NCI-H748 treated with DMSO at 0.1 percent for 48 hours (cell line): ENCODE measurements around the gene FUCA1.
A peak's percentile ranks its signal among the peaks of the same experiment; 100 is the strongest.
"Not testable (repeated sequence)": the region's sequence is repeated elsewhere in the genome, so short reads cannot be mapped to it uniquely, and the experiment has no call there.

Source experiments
- DNase-seq: peaks from one replicate; lab custom pipeline; 2025; lab: John Stamatoyannopoulos, UW

Gene FUCA1

DNA sequence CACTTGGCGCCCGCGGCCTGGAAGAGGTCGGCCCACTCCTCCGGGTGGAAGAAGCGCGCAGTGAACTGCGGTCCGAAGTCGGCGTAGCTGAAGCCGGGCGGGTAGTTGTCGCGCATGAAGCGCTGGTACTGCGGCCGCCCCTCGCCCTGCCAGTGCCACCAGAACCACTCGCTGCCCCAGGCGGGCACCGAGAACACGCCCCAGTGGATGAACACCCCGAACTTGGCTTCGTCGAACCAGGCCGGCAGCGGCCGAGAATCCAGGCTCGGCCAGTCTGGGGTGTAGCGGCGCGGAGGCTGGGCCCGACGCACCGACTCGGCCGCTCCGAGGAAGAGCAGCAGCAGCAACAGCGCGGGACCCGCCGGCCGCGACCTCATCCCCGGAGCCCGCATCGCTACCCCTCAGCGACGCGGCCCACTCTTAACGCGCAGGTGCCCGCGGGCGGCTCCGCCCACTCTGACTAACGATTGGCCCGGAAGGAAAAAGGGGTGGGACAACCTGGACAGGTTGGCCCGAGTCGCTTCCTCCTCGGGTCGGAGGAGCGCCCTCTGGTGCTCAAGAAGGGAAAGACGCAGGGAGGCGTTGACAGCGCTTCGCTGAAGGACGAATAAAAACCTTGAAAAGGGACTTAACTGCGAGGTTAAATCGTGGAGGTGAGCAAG is at the start of gene FUCA1:
TSS of gene FUCA1 (minus strand) at position 396 of the 662 bp plus-strand sequence. CDS start at position 392, 4 bp downstream.
- peak; percentile 87 for DNase-seq

DNA sequence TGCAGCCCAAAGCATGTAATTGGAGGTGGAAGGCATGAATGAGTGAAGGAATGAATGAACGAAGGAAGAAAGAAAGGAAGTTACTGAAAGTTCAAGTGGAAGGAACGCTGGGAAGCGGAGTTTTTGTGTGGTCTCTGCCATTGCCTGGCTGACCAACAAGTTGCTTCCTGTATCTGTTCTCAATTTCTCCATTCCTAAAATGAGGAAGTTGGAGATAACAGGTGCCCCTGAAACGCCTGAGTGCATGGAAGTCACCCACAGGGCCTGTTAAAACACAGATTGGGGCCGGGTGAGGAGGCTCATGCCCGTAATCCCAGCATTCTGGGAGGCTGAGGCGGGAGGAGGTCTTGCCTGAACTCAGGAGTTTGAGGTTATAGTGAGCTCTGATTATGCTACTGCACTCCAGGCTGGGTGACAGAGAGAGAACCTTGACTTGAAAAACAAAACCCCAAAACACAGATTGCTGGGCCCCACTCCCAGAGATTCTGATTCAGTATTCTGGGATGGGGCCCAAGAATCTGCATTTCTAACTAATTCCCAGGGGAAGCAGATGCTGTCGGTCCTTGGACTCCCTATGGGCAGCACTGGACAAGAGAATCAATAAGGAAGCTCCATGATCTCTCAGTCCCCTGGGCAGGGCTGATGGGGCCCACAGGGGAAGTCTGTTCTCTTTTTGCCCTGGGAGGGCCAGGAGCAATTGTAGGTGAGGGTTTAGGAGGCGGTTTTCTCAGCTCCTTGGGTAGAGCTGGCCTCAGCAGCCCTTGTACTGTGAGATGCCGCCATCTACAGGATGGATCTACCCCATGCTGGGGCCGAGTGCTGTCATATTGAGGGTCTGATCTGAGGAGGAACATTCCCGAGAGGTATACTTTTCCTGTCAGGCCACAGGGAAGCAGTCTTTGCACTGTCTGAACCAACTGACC is 48.4 kb upstream of the FUCA1 start:
- DNase-seq: no peak

GRCh38 chr1:23915466-23915865 is 47.4 kb upstream of the FUCA1 start:
- DNase-seq: no peak

DNA sequence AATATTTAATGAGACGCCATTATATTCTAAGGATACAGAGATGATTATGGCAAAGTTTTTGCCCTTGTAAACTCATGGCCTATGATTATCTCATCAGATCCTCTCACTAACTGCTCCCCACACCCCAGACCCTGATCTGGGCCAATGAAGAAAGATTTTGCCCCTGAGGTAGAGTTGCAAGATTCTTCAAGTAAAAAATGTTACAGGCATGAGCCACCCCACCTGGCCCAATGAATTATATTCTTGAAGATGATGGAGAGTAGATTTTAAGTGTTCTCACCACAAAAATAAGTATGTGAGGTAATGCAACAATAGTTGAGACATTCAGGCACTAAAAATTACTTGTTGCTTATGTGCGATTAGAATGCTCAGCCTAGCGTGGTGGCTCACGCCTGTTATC is 46.8 kb upstream of the FUCA1 start:
- DNase-seq: no peak

DNA sequence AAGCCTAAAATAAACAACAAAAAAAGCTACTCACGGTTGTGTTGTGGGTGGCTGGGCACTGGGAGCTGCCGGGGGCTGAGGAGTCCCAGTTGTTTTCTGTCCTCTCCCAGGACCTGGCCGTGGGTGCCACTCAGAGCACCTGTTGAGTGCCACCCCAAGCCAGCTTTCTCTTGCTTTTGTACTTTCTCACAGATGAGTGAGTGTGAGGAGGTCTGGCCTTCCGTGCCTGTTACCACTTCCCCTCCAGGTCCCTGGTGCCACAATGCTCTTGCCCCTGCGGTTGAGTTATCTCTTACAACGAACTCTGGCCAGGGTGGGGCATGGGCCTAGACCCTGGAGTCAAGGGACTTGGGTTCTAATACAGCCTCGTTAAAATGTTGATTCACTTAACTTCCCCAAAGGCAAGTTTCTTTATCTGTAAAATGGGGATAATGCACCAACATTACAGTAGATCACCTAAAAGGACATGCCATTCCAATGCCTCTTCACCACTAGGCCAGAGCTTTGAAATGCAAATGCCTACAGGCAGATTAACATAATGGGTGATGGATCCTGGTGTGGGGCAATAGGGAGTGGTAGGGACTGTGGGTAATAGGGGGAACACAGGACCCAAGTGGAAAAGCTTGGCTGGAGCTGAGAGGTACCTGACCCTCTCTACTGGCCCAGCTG is 45.3 kb upstream of the FUCA1 start, which contains the start of gene CNR2:
TSS of gene CNR2 (minus strand) at position 151 of the 669 bp plus-strand sequence. CDS start 37,745 bp downstream, outside the sequence.
- no peak for DNase-seq

DNA sequence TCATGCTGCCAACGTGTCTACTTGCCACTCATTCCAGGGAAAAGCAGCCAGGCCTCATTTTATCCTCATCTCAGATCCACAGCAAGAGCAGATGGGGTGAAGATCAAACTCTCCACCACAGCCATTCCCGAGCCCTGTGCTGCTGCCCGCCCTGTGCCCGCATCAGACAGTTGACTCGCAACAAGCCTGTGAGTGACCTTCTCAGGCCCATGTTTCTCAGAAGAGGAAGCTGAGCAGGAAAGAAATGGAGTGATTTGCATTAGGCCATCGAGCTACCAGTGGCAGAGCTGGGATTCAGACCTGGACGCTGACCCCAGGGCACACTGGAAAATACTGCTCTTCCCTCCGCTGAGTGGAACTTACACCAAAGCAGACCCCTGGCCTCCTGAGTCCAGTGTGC is 43.8 kb upstream of the FUCA1 start:
- no peak for DNase-seq

DNA sequence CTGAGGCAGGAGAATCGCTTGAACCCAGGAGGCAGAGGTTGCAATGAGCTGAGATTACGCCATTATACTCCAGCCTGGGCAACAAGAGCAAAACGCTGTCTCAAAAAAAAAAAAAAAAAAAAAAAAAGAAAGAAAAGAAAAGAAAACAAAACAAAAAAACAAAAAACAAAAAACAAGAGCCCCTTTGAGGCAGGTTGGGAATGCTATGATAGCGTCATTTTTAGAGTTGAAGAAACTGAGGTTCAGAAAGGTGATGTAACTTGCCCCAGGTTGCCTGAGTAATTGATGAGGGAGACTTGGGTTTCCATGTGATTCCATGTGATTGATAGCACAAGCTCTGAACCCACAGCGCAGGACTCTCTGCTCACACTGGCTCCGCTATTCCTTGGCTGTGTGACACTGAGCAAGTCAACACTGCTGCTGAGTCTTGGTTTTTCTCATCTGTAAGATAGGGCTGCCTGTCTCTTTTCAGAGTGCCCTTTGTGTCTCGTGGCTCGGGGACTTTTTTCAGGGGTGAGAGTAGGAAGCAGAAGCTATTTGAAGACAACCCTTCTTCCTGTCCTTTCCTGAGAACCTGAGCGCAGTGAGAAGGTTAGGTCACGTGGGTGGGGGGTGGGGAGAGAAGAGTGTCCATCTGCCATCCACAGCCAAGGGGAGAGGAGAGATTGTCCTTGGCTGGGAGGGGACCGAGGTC is 42.6 kb upstream of the FUCA1 start:
- DNase-seq: no peak

DNA sequence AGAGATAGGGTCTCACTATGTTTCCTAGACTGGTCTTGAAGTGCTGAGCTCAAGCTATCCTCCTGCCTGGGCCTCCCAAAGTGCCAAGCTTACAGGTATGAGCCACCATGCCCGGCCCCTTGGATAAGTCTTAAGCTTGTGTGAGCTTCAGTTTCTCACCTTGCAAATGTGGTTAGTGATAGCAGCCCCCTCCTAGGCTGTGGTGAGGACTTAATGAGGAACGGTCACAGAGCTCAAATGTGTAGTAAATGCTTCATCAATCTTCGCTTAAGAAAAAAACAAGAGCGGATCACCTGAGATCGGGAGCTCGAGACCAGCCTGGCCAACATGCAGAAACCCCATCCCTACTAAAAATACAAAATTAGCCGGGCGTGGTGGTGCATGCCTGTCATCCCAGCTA is 42.1 kb upstream of the FUCA1 start:
- DNase-seq: no peak

DNA sequence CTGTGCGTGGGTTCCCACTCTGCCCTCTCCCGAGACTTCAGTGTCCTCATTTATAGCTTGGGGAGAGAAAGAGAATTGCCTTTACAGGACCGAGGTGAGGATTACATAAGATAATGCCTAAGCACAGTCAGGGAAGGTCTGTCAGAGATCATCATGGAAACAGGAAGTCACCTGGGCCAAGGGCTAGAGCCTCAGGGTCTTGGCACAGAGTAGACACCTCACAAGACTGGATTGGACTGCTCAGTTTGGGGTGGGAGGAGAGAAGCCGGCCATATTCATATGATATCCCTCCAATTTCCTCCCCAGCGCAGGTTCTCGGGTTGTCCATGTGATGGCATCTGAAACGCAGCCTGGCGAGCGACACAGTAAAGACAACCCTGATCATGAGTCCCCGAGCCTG is 41.3 kb upstream of the FUCA1 start:
- no peak for DNase-seq

- DNase-seq: no peak
Measured at GRCh38 chr1:23908453-23909341, 40.6 kb upstream of the FUCA1 start.

DNA sequence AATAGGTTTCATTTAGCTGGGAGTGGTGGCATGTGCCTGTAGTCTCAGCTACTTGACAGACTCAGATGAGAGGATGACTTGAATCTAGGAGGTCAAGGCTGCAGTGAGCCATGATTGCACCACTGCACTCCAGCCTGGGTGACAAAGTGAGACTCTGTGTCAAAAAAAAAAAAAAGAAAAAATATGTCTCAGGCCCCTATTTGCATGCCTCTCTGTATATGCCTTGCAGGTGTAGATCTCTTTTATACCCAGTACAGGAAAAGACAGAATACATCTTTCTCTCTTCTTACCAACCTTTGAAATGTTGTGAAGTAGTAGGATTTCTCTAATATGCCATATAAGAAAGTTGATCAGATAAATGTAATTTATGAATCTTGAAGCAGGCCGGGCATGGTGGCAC is 38.6 kb upstream of the FUCA1 start:
- no peak for DNase-seq

GRCh38 chr1:23905461-23906025 is 37.5 kb upstream of the FUCA1 start:
- no peak for DNase-seq

- DNase-seq: no peak
Measured at GRCh38 chr1:23904748-23905357, 36.8 kb upstream of the FUCA1 start.

- no peak for DNase-seq
Measured at GRCh38 chr1:23903754-23904153, 35.7 kb upstream of the FUCA1 start.

- no peak for DNase-seq
Measured at GRCh38 chr1:23902321-23903278, 34.5 kb upstream of the FUCA1 start.

- DNase-seq: not testable (repeated sequence)
Measured at GRCh38 chr1:23900017-23900416, 31.9 kb upstream of the FUCA1 start.

DNA sequence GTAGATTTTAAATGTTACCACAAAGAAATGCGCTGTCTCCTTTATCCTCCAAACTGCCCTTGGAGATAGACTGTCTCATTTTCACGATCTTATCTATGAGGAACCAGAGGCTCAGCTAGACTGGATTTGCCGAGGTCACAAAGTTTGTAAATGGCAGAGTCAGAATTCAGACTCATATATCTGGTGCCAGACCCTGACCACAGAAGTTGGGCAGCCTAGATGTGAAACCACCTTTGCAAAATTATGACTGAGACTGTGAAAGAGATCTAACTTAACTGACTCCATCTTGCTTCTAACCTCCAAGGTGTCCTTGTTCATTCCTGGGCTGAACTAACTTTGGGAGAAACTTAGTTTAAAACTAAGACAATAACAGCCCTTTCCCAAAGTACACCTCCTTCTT is 31.0 kb upstream of the FUCA1 start:
- no peak for DNase-seq

- DNase-seq: no peak
Measured at GRCh38 chr1:23897083-23897482, 29.0 kb upstream of the FUCA1 start.

DNA sequence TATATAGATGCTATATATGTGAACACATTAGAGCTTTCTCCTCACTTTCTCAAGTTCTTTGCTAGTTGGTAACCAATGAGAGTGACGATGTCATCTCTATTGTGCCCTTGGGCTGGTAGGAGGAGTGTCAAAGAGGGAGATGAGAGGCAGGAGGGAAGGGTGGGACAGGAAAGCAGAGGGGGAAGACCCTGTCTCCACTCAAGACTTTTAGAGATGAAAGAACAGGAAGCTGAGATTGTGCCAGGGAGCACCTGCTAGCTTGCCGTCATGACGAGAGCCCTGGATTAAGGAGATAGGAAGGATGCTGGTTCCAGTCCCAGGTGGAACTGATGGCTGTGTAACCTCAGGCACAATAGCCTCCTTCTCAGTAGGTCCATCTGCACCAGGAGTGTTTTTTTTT is 28.4 kb upstream of the FUCA1 start:
- DNase-seq: no peak
